Middle frontal gyrus (tissue), 1 donor: ENCODE measurements around the gene ZNF512B.
A peak's percentile ranks its signal among the peaks of the same experiment; 100 is the strongest.
"Not testable (repeated sequence)": the region's sequence is repeated elsewhere in the genome, so short reads cannot be mapped to it uniquely, and the experiment has no call there.

Experiments
- DNase-seq: peaks from one replicate; pipeline ENCODE4 v3.0.0-alpha.2; 2015; ENCODE audit warnings: low spot score; ENCODE audit errors: extremely low spot score

Gene ZNF512B

GRCh38 chr20:63962426-63963347 lies 7.0 kb downstream of the ZNF512B start:
- DNase-seq = no peak

GRCh38 chr20:63961664-63962425 lies 7.9 kb downstream of the ZNF512B start:
- no peak for DNase-seq

- DNase-seq = not testable (repeated sequence)
Measured at GRCh38 chr20:63960654-63961621, 8.8 kb downstream of the ZNF512B start.

- no peak for DNase-seq
Measured at GRCh38 chr20:63959699-63960075, 10.0 kb downstream of the ZNF512B start.

- DNase-seq = no peak
Measured at GRCh38 chr20:63958964-63959698, 10.6 kb downstream of the ZNF512B start.

- DNase-seq = no peak
Measured at GRCh38 chr20:63958471-63958870, 11.3 kb downstream of the ZNF512B start.

- no peak for DNase-seq
Measured at GRCh38 chr20:63957690-63958441, 11.9 kb downstream of the ZNF512B start.

GRCh38 chr20:63957004-63957689 lies 12.6 kb downstream of the ZNF512B start:
- no peak for DNase-seq

GRCh38 chr20:63956664-63957003 lies 13.1 kb downstream of the ZNF512B start:
- DNase-seq = no peak

GRCh38 chr20:63955827-63956663 lies 13.7 kb downstream of the ZNF512B start, which contains the start of gene UCKL1:
UCKL1 (minus strand) TSS chr20:63956416; CDS start chr20:63956372, 44 bp downstream.
- peak; percentile 82 for DNase-seq

GRCh38 chr20:63955281-63955826 lies 14.4 kb downstream of the ZNF512B start:
- no peak for DNase-seq

GRCh38 chr20:63953764-63954429 lies 15.8 kb downstream of the ZNF512B start:
- no peak for DNase-seq

GRCh38 chr20:63952769-63953168 lies 17.0 kb downstream of the ZNF512B start:
- no peak for DNase-seq

GRCh38 chr20:63952210-63952535 lies 17.6 kb downstream of the ZNF512B start:
- DNase-seq = no peak

- DNase-seq = no peak
Measured at GRCh38 chr20:63951398-63952209, 18.1 kb downstream of the ZNF512B start.

GRCh38 chr20:63950701-63951397 lies 18.9 kb downstream of the ZNF512B start:
- DNase-seq = no peak
